Activated T-helper 2 cell treated with anti-CD3 and anti-CD28 coated beads, Interferon-gamma antibody, Interleukin-2, Interleukin-4, amounts not matched to agents 10 μg/mL and 5 μg/mL and 100 μg/mL, durations not matched to agents 14 hours and 24 hours and 36 hours (primary cell): Measurements from ENCODE around the gene CGB1. TPM values are rescaled to one million over a fixed set of nuclear protein-coding genes. Genes with fewer than 3 reads are reported as not detected.
"Not testable (repeated sequence)": the region's sequence is repeated elsewhere in the genome, so short reads cannot be mapped to it uniquely, and the experiment has no call there.

Source experiments
- DNase-seq: peaks from one replicate; pipeline ENCODE4 v3.0.0; 2021; ENCODE audit warnings: low spot score
- H3K27ac Mint-ChIP-seq: one replicate; pipeline ENCODE4 v1.8.0; 2021; ENCODE audit warnings: mixed read lengths
- H3K27me3 Mint-ChIP-seq: one replicate; pipeline ENCODE4 v1.8.0; 2021; ENCODE audit warnings: low read depth, mixed read lengths
- H3K36me3 Mint-ChIP-seq: one replicate; pipeline ENCODE4 v1.8.0; 2021; ENCODE audit warnings: low read depth, mixed read lengths
- H3K4me1 Mint-ChIP-seq: one replicate; pipeline ENCODE4 v1.8.0; 2021; ENCODE audit warnings: low read depth, mixed read lengths
- H3K4me3 Mint-ChIP-seq: one replicate; pipeline ENCODE4 v1.8.0; 2021; ENCODE audit warnings: low read depth, mild to moderate bottlenecking, moderate library complexity, mixed read lengths
- H3K9me3 Mint-ChIP-seq: one replicate; pipeline ENCODE4 v1.8.0; 2021; ENCODE audit warnings: mixed read lengths
- intact Hi-C: fragments of 100-400 bp; cut with micrococcal nuclease; formaldehyde crosslinking; loops from one replicate; pipeline ENCODE4 v1.15.1; 2023
- total RNA-seq: library from RNA; stranded (reverse); gene quantifications from 2 replicates; pipeline ENCODE4 v1.2.3, GENCODE V29; 2022

CGB1 gene
- total RNA-seq, result not detected in 2 replicates

- H3K4me3 Mint-ChIP-seq, H3K4me1 Mint-ChIP-seq, H3K9me3 Mint-ChIP-seq, intact Hi-C loops, H3K27me3 Mint-ChIP-seq, H3K27ac Mint-ChIP-seq, H3K36me3 Mint-ChIP-seq: not testable (repeated sequence)
- peak; percentile 44 for DNase-seq
Measured at GRCh38 chr19:49036815-49037214, at the start of gene CGB1. CGB1 (minus strand) TSS chr19:49036895; CDS start chr19:49036711, 184 bp downstream.

- intact Hi-C loops, result no loop called here
- peaks cover 41% of the 10 kb centered on the region for H3K36me3 Mint-ChIP-seq
- peaks cover 21% of the 10 kb centered on the region for H3K4me1 Mint-ChIP-seq
- H3K27me3 Mint-ChIP-seq, result no peaks in the 10 kb centered on the region
- H3K27ac Mint-ChIP-seq, result peak overlapping the region; percentile 76
- no peaks in the 10 kb centered on the region for H3K9me3 Mint-ChIP-seq
- DNase-seq, result no peak
- peak overlapping the region; percentile 99 for H3K4me3 Mint-ChIP-seq
Measured at GRCh38 chr19:49086296-49086695, 49.6 kb upstream of the CGB1 start.

- no peaks in the 10 kb centered on the region for H3K9me3 Mint-ChIP-seq
- H3K27me3 Mint-ChIP-seq, result no peaks in the 10 kb centered on the region
- peak overlapping the region; percentile 76 for H3K27ac Mint-ChIP-seq
- peak overlapping the region; percentile 99 for H3K4me3 Mint-ChIP-seq
- H3K36me3 Mint-ChIP-seq, result peaks cover 38% of the 10 kb centered on the region
- intact Hi-C loops, result loop anchor here (2.0 kb wide), 1 partner anchor 33 kb away; the partner anchor contains the start of genes C19orf73 and PPFIA3
- H3K4me1 Mint-ChIP-seq, result peaks cover 20% of the 10 kb centered on the region
- DNase-seq, result no peak
Measured at GRCh38 chr19:49085868-49086232, 49.2 kb upstream of the CGB1 start.

GRCh38 chr19:49085020-49085867, 48.5 kb upstream of the CGB1 start, which contains the start of gene SNRNP70:
SNRNP70 (plus strand) TSS chr19:49085451; CDS start chr19:49086415, 964 bp downstream.
- peak within 1 kb of the TSS; percentile 99 for H3K4me3 Mint-ChIP-seq
- H3K4me1 Mint-ChIP-seq, result peaks cover 18% of the 10 kb centered on the region
- no peaks in the 10 kb centered on the region for H3K9me3 Mint-ChIP-seq
- H3K27me3 Mint-ChIP-seq, result no peaks in the 10 kb centered on the region
- intact Hi-C loops, result loop anchor here (2.0 kb wide), 1 partner anchor 34 kb away; the partner anchor contains the start of genes C19orf73 and PPFIA3
- H3K36me3 Mint-ChIP-seq, result peaks cover 31% of the 10 kb centered on the region
- peak within 1 kb of the TSS; percentile 76 for H3K27ac Mint-ChIP-seq
- peak; percentile 99 for DNase-seq

- peak overlapping the region; percentile 99 for H3K4me3 Mint-ChIP-seq
- no peaks in the 10 kb centered on the region for H3K27me3 Mint-ChIP-seq
- H3K9me3 Mint-ChIP-seq, result no peaks in the 10 kb centered on the region
Measured at GRCh38 chr19:49084206-49085019, 47.7 kb upstream of the CGB1 start.

GRCh38 chr19:49081273-49081672, 44.6 kb upstream of the CGB1 start:
- peaks cover 4% of the 10 kb centered on the region for H3K4me1 Mint-ChIP-seq
- no peaks in the 10 kb centered on the region for H3K27me3 Mint-ChIP-seq
- DNase-seq, result no peak
- no peak overlapping the region for H3K27ac Mint-ChIP-seq
- H3K36me3 Mint-ChIP-seq, result peaks cover 5% of the 10 kb centered on the region
- H3K9me3 Mint-ChIP-seq, result no peaks in the 10 kb centered on the region
- intact Hi-C loops, result no loop called here
- H3K4me3 Mint-ChIP-seq, result no peak overlapping the region

More at GRCh38 chr19:49084206-49085019, 47.7 kb upstream of the CGB1 start:
- no peak for DNase-seq
- Mint-ChIP-seq H3K36me3 (peaks cover 25% of the 10 kb centered on the region), H3K4me1 (peaks cover 16% of the 10 kb centered on the region), H3K27ac (peak overlapping the region; percentile 76)
- intact Hi-C loops, result loop anchor here (2.0 kb wide), 1 partner anchor 34 kb away; the partner anchor contains the start of genes C19orf73 and PPFIA3

GRCh38 chr19:49080392-49080791, 43.7 kb upstream of the CGB1 start:
- no peak for DNase-seq
- H3K4me1 Mint-ChIP-seq, result peaks cover 2% of the 10 kb centered on the region
- intact Hi-C loops, result no loop called here
- no peak overlapping the region for H3K4me3 Mint-ChIP-seq
- H3K27ac Mint-ChIP-seq, result no peak overlapping the region
- no peaks in the 10 kb centered on the region for H3K36me3 Mint-ChIP-seq
- H3K9me3 Mint-ChIP-seq, result no peaks in the 10 kb centered on the region
- H3K27me3 Mint-ChIP-seq, result no peaks in the 10 kb centered on the region

- intact Hi-C loops, result loop anchor here (1.0 kb wide), 1 partner anchor 70 kb away; no protein-coding TSS in a partner anchor
- DNase-seq, H3K9me3 Mint-ChIP-seq, H3K27ac Mint-ChIP-seq, H3K4me1 Mint-ChIP-seq, H3K4me3 Mint-ChIP-seq, H3K36me3 Mint-ChIP-seq: not testable (repeated sequence)
- peaks cover 26% of the 10 kb centered on the region for H3K27me3 Mint-ChIP-seq
Measured at GRCh38 chr19:49074869-49075268, 38.2 kb upstream of the CGB1 start.

- DNase-seq, result no peak
- intact Hi-C loops, result no loop called here
- Mint-ChIP-seq H3K27ac (no peak overlapping the region), H3K27me3 (peaks cover 35% of the 10 kb centered on the region), H3K4me1 (peaks cover 6% of the 10 kb centered on the region), H3K36me3 (no peaks in the 10 kb centered on the region), H3K4me3 (peak overlapping the region; percentile 1), H3K9me3 (no peaks in the 10 kb centered on the region)
Measured at GRCh38 chr19:49073514-49074378, 37.1 kb upstream of the CGB1 start.

- no peak overlapping the region for H3K27ac Mint-ChIP-seq
- DNase-seq, result no peak
- no peaks in the 10 kb centered on the region for H3K36me3 Mint-ChIP-seq
- no peak overlapping the region for H3K4me3 Mint-ChIP-seq
- H3K27me3 Mint-ChIP-seq, result peaks cover 49% of the 10 kb centered on the region
- intact Hi-C loops, result no loop called here
- peaks cover 6% of the 10 kb centered on the region for H3K4me1 Mint-ChIP-seq
- no peaks in the 10 kb centered on the region for H3K9me3 Mint-ChIP-seq
Measured at GRCh38 chr19:49071860-49072547, 35.3 kb upstream of the CGB1 start.

- Mint-ChIP-seq H3K36me3 (no peaks in the 10 kb centered on the region), H3K9me3 (no peaks in the 10 kb centered on the region), H3K4me1 (peaks cover 6% of the 10 kb centered on the region), H3K27me3 (peaks cover 63% of the 10 kb centered on the region), H3K4me3 (no peak overlapping the region), H3K27ac (no peak overlapping the region)
- DNase-seq, result no peak
- intact Hi-C loops, result no loop called here
Measured at GRCh38 chr19:49070416-49070815, 33.7 kb upstream of the CGB1 start.
